Left hindlimb (tissue), 1 donor: Measurements from ENCODE around the gene KCTD6.

Source experiments
- DNase-seq: peaks from one replicate; pipeline ENCODE4 v3.0.0-alpha.2; 2018

KCTD6 gene

DNA sequence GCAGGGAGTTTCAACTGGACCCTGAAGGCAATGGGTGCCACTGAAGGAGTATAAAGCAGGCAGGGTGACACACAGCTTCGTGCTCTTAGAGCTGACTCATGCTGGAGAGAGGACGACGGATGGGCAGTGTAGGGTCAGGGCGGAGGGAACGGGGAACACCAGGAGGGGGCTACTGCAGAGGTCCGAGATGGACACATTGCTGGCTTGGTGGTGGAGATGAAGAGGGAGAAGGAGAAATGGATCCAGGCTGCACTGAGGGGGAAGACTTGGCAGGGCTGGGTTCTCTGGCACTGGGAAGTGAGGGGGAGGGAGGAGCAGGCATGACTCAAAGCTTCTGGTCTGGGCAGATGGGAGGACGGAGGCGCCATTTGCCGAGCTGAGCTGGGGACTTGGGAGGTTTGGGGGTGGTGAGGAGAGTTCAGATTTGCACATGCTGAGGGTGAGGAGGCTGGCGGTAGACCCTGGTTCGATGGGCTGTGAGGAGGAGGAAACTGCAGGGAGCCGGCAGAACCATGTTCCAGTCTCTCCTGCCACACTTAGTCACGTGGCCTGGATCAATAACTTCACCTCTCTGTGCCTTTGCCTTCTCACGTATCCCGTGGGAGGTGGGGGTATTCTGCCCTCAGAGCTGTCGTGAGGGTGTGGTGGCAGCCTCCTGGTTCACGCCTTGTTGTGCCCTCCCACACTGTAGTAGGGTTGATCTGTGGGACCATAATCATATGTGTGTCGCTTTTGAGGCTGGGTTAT, 4.6 kb upstream of the KCTD6 start:
- DNase-seq: peak; percentile 44

GRCh38 chr3:58488967-58489366, 2.9 kb upstream of the KCTD6 start:
- DNase-seq: no peak

- no peak for DNase-seq
These were observed 915 bp upstream of the KCTD6 start for GRCh38 chr3:58490860-58491501.

DNA sequence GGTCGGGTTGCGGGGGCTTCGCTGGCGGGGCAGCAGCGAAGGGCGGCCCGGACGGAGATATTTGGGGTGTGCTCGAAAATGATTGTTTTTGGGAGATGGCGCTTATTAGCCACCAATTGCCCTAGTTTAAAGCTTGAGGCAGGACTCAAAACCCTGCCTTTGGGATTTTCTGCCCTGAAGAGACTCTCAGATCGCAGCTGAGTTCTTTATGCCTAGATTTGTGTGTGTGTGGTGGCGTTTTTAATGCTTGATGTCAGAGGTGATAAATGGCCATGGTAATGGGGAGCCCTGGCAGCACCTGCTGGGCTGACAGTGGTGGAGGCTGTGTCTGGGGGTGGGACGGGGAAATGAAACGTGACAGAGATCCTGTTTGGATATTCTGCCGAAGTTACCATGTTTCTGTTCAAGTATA, 604 bp downstream of the KCTD6 start:
- DNase-seq: no peak

- DNase-seq: no peak
These were observed 2.2 kb downstream of the KCTD6 start for GRCh38 chr3:58494107-58494506.

DNA sequence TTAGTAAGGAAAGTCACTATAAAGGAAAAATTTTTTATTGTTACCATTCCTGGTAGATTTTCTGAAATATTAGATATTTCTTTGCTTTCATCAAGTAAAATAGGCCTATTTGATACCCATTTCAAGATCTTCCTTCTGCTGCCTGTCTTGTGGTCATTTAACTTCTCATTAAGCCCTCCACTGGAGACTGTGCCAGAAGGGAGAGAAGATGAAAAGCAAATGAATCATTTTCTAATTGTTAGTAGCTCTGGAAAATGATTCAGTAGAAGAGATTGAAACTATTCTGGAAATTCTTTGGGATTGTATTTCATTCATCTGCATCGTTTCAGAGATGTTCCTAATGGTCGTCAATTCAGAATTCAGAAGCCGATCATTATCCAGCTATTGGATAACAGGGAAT, 3.2 kb downstream of the KCTD6 start:
- no peak for DNase-seq

DNA sequence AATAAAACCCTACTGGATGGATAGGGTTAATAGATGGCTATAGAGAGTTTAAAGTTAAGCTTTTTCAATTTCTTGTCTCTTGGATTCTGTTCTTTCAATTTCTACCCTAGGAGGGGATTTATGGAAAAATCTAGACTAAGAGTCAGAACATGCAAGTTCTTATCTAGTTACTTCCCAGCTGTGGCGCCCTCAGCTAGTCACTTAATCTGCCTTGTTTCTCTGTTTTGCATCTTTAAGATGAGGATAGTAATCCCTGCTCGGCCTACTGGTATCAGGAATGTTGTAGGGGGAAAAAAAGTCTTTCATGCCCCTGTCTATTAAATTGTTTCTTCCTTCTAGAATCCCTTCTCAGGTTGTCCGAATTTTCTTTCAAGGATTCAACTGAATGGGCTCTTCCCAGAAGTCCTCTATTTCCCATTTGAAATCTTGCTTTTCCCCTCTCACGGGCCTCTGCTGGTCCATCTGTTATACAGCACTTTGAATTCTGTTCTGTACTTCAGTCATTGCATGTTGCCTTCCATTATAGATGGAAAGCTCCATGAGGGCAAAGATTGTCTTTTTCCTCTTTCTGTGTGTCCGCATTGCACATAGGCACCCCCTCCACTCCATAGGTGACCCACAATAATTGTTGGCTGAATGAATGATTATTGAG, 4.4 kb downstream of the KCTD6 start:
- no peak for DNase-seq

DNA sequence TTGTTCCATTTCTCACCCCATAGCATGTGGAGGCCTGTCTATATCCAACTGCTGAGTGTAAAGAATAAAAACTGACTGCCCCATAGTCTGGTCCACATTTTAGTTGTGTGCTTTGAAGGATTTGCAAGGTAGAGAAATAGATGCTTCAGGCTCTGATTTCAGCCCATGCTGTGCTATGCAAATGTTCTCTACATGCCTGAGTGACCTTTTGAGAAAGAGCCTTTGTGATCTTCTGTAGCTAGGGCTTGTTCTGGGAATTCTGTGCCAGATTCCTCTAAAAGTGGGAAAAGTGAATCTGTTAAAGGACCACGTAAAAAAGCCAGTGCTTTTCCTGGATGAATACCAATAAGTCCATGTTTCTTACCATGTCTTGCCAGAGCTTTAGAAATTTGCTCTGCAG, 5.2 kb downstream of the KCTD6 start:
- no peak for DNase-seq

GRCh38 chr3:58502872-58503271, 11.0 kb downstream of the KCTD6 start:
- no peak for DNase-seq

DNA sequence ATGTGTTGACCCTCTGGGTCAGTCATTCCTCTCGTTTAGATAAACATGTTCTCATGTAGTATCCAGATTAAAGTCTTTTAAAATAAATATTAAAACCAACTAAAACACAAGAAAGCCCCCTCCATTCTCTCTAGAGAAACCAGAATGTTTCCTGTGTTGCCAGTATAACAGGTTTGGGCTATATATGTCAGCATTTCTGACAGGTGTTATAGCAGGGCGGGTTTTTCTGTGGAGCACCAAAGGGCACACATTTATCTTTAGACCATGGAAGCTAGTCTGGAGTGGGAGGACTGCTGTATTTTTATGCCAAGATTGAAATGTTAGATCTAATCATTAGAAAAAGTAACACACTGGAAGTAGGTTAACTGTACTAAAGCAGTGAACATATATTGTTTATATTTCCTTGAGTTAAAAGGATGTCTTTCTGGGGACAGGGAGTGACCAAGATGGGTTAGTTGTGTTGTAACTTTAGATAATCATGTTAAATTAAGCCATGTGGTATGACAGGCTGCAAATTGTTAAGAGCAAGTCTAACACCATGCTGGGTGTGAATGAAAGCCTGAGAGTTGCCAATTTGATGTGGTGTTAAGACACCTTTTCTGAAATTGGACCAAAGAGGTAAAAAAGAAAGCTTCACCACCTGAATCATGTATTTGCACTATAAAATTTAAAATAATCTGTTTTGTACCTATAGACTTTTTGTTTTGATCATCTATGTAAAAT, 15.6 kb downstream of the KCTD6 start:
- no peak for DNase-seq

GRCh38 chr3:58508437-58508836, 16.5 kb downstream of the KCTD6 start:
- no peak for DNase-seq

- DNase-seq: no peak
These were observed 22.5 kb downstream of the KCTD6 start for GRCh38 chr3:58514405-58514804.

DNA sequence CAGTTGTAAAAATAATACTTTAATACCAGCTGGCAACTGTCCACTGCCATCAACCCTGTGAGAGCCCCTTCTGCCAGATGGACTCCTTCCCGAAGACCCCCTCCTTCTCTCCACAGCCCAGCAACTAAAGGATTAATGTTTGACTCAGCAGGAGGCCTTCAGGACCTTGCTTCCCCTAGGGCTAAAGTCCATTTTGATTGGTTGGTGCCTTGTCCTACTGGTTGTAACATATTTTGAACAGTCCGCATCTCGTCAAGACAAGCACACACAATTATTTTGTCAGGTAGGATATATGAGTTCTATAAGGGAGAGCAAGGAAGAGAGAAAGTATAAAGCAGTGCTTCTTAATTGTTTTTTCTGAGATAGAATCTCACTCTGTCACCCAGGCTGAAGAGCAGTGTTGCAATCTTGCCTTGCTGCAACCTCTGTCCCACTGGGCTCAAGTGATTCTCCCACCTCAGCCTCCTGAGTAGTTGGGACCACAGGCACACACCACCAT, 26.4 kb downstream of the KCTD6 start:
- DNase-seq: no peak

DNA sequence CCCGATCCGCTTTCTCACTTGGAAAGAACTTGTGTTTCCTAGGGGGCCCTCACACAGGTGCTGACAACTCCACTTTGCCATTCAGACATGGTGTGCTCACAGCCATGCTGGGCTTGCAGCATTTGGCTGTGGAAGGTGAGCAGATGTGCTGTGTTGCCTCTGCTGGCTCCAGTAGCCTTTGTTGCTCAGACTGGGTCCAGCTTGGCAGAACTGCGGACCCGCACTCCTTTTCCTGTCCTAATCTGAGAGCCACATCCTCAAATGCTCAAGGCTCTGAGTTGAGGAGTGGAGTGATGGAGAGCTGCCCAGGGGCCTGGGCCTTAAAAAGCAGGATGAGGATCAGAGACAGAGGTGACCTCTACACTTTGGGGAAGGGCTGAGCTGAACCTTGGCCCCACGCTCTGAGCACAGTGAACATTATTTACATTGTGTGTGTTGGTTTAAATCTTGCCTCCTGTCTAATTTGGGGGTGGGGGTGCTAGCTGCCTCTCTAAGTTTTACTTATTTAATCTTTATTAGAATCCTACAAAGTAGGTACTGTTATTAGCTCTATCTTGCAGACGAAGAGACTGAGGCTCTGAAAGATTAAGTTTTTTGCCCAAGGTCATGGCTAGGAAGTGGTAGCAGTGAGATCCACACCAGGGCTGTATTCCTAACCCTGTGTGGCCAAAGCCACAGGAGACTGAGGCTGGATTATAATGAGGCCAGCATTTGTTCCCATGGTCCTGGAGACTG, 27.9 kb downstream of the KCTD6 start:
- no peak for DNase-seq

DNA sequence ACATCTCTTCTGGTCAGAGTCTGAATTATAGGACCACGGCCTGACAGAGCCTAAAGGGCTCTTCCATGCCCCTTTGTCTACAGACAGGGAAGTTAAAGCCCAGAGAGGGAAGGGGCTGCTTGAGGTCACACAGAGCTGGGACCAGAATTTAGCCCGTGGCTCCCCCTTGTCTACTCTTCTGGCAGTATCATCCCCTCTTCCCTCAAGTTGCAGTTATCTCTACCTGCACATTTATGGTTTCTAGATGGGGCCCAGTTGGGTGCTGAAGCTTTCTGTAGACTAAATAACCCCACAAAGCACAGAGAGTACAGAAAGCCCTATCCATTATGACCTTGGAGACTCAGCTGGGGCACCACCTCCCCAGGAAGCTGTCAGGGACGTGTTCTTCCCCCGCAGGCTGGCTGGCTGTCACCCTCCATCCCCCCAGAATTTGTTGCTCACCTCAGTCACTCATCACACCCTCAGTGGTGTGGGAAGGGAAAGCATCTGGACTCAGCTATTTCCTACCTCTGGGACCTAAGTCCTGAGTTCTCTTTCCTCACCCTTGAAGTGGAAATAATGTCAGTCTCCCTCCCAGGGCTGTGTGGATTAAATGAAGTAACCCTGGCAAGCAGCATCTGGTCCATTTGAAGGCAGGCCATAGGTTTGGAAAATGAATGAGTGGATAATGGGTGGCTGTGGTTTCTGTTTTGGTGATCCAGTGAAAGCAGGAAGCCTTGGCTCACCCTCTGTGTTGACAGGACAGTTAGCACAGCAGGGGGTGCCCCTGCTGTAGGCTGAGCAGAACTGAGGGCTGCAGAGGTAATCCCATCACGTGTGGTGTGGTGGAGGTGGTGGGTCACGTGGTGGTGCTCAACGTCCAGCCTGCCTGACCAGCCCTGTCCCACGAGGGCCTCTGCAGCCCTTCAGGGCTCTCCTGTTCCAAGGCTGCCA, 28.8 kb downstream of the KCTD6 start:
- no peak for DNase-seq

DNA sequence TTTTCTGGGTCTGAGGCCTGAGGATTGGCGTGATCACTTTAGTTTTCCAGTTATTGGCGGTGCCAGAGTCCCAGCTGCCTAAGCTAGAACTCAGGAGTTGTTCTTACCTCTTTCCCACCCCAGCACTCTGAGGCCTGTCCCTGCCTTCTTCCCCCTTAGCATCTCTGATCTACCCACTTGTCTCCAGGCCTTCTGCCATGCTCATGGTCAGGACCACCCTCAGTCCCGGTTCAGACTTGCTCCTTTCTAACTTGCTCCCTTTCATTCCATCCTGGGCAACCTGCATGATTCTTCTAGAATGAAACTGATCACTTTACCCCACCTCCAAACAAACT, 29.4 kb downstream of the KCTD6 start:
- no peak for DNase-seq

DNA sequence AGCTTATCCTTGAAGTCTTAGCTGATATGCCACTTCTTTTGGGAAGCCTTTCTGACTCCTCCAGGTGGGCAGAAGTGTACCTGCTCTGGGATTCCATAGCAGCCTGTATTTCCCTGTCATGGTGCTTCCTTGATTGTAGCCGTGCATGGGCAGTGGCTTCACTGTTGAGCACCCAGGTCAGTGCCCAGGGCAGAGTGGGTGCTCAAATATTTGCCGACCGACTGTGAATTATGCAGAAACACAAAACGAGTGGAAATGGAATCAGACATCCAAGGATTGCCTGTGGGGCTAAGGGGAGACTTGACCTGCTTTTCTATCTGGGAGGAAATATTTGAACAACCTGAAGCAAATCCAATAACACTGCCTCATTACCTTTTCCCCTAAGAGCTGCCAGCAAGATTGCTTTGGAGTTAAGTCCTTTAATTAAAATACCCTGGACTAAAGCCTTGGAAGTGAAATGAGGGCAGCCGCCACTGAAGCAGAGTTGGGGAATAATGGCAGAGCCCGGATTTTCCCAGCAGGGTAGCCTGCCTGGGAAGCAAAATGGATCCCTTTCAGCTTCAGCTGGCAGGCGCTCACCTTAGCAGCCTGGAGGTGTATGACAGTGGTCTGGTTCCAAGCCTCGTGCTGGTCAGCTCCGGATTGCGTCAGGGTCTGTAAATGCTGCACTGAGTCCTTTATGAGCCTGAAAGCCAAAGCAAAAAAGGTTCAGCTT, 30.2 kb downstream of the KCTD6 start:
- no peak for DNase-seq

GRCh38 chr3:58522759-58523425, 31.0 kb downstream of the KCTD6 start:
- DNase-seq: no peak

DNA sequence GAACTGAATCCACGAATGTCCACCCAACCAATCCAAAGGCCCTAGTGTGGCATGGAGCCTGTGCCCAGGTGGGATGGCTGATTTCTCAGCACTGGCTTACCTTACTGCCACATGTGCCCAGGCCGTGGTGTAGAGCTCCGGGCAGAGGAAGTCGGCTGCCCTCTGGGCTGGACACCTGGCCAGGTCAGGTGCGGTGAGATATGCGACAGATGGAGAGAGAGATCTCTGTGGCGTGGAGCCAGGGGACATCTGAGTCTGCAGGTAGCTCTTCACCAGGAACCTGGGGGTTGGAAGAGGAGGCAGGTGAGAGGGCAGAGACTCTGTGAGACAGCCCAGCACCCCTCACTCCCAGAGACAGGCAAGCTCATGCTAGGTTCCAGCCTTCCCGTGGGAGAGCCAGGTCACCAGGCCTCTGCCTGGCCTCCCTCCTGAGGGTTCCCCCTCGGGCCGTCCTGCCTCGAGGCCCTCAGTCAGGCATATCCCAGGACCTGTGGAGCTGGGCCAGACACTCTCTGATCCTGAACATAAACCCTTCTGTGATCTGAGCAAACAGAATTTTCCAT, 32.5 kb downstream of the KCTD6 start:
- no peak for DNase-seq

DNA sequence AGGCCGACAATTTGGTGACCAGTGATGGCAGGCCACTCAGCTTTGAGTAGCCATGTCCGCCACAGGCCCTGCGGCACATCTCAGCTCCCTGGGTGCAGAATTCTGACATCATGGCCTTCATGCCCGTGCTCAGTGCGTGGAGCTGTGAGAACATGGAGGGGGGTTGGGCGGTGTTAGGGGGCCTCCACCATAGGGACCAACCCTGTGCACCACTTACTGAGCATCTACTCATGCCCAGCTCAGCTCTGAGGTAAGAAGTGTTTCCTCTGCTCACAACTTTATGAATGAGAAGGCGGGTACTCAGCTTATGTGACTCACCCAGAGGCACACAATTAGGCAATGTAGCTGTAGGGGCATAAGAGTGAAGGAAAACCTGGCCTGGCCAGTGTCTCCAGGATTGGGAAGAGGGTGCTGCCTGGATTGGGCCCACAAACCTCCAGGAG, 34.6 kb downstream of the KCTD6 start:
- DNase-seq: no peak
